NCI-H2227 (cell line): ENCODE measurements around the gene HTR2A.
"Not testable (repeated sequence)": the region's sequence is repeated elsewhere in the genome, so short reads cannot be mapped to it uniquely, and the experiment has no call there.

Source experiments
- DNase-seq: peaks from one replicate; lab custom pipeline; 2025; ENCODE audit not compliant: unreplicated experiment; lab: John Stamatoyannopoulos, UW

HTR2A gene

GRCh38 chr13:46812301-46812797 lies 84.5 kb downstream of the HTR2A start:
- DNase-seq = no peak

GRCh38 chr13:46810440-46810839 lies 86.4 kb downstream of the HTR2A start:
- no peak for DNase-seq

GRCh38 chr13:46804921-46805320 lies 91.9 kb downstream of the HTR2A start:
- not testable (repeated sequence) for DNase-seq

GRCh38 chr13:46804391-46804815 lies 92.5 kb downstream of the HTR2A start:
- DNase-seq = no peak

- no peak for DNase-seq
Observed at GRCh38 chr13:46803586-46803985, 93.3 kb downstream of the HTR2A start.

GRCh38 chr13:46801858-46802257 lies 95.0 kb downstream of the HTR2A start:
- DNase-seq = no peak

GRCh38 chr13:46799139-46799538 lies 97.7 kb downstream of the HTR2A start:
- no peak for DNase-seq

GRCh38 chr13:46797501-46798237 lies 99.2 kb downstream of the HTR2A start:
- DNase-seq = no peak

GRCh38 chr13:46796515-46797474 lies 100.1 kb downstream of the HTR2A start, which contains the start of gene ESD:
ESD (minus strand) TSS chr13:46797161; CDS start chr13:46791413, 5,748 bp downstream.
- peak; percentile 92 for DNase-seq

- DNase-seq = no peak
Observed at GRCh38 chr13:46796129-46796514, 100.7 kb downstream of the HTR2A start.

- DNase-seq = no peak
Observed at GRCh38 chr13:46795321-46795720, 101.5 kb downstream of the HTR2A start.

- no peak for DNase-seq
Observed at GRCh38 chr13:46783504-46783903, 113.3 kb downstream of the HTR2A start.

- no peak for DNase-seq
Observed at GRCh38 chr13:46782691-46783090, 114.2 kb downstream of the HTR2A start.

GRCh38 chr13:46782066-46782465 lies 114.8 kb downstream of the HTR2A start:
- no peak for DNase-seq
